BJ (cell line): ENCODE measurements around the gene ZNF70. TPM values are rescaled to one million over a fixed set of nuclear protein-coding genes. Genes with fewer than 3 reads are reported as not detected.

Experiments used
- CTCF ChIA-PET: fragments of 350-600 bp; formaldehyde crosslinking; extraction: SDS; loops from one replicate; lab custom pipeline; 2021; ENCODE audit warnings: antibody characterized with exemption, inconsistent platforms; lab: Yijun Ruan, JAX
- POLR2A ChIA-PET: fragments of 300-600 bp; sonication (Branson Sonifier 250); formaldehyde crosslinking; extraction: SDS; loops from one replicate; lab custom pipeline; 2021; ENCODE audit warnings: antibody characterized with exemption; lab: Charles Lee
- DNase-seq: peaks from one replicate; pipeline ENCODE4 v3.0.0-alpha.2; 2011; ENCODE audit warnings: low read depth
- H3K27me3 ChIP-seq: 2 replicates; pipeline ENCODE4 v1.6.0; 2011; ENCODE audit warnings: low read length; ENCODE audit not compliant: control insufficient read depth, insufficient read depth
- H3K36me3 ChIP-seq: 2 replicates; pipeline ENCODE4 v1.5.1; 2011; ENCODE audit warnings: low read length; ENCODE audit not compliant: control insufficient read depth, insufficient read depth
- H3K4me3 ChIP-seq: 2 replicates; pipeline ENCODE4 v1.5.1; 2011; ENCODE audit warnings: low read depth, mild to moderate bottlenecking, control low read depth, low read length
- CTCF ChIP-seq: IDR thresholded peaks from 2 replicates; pipeline ENCODE4 v1.5.1; 2011; ENCODE audit warnings: low read depth, mild to moderate bottlenecking, control low read depth, inconsistent platforms, low read length, moderate library complexity; ENCODE audit not compliant: insufficient read depth
- polyA plus RNA-seq: library from polyadenylated mRNA; depleted of rRNA; stranded (reverse); fragments of >200 nt; gene quantifications from 2 replicates; pipeline ENCODE4 v1.2.3, GENCODE V29; 2011

Gene ZNF70
- polyA plus RNA-seq, 1 experiment, result 1.4 TPM

GRCh38 chr22:23700706-23701105 is 50.2 kb downstream of the ZNF70 start:
- no peak for TF ChIP-seq CTCF
- Histone ChIP-seq H3K27me3 (no peaks in the 10 kb centered on the region), H3K4me3 (no peak overlapping the region), H3K36me3 (peaks cover 5% of the 10 kb centered on the region)
- POLR2A ChIA-PET, result no interaction called here
- DNase-seq, result no peak
- CTCF ChIA-PET, result no interaction called here

- Histone ChIP-seq H3K27me3 (no peaks in the 10 kb centered on the region), H3K36me3 (peaks cover 14% of the 10 kb centered on the region), H3K4me3 (no peak overlapping the region)
- no peak for DNase-seq
- ChIA-PET CTCF (interaction anchor here (0.5 kb wide), 1 partner anchor 12 kb away, joined by 3 read pairs; no protein-coding TSS in a partner anchor), POLR2A (no interaction called here)
- no peak for TF ChIP-seq CTCF
Measured at GRCh38 chr22:23698673-23699235, 52.2 kb downstream of the ZNF70 start.

- TF ChIP-seq CTCF, result no peak
- H3K4me3 ChIP-seq, result no peak overlapping the region
- DNase-seq, result no peak
- POLR2A ChIA-PET, result no interaction called here
- no peaks in the 10 kb centered on the region for H3K27me3 ChIP-seq
- CTCF ChIA-PET, result interaction anchor here (0.5 kb wide), 1 partner anchor 13 kb away, joined by 3 read pairs; no protein-coding TSS in a partner anchor
- H3K36me3 ChIP-seq, result peaks cover 17% of the 10 kb centered on the region
Measured at GRCh38 chr22:23698094-23698493, 52.8 kb downstream of the ZNF70 start.

- H3K4me3 ChIP-seq, result no peak overlapping the region
- ChIA-PET CTCF (interaction anchor here (0.6 to 0.7 kb wide), 2 partner anchors 63 to 735 kb away, joined by 3 read pairs; no protein-coding TSS in a partner anchor), POLR2A (no interaction called here)
- peaks cover 21% of the 10 kb centered on the region for H3K36me3 ChIP-seq
- no peak for TF ChIP-seq CTCF
- no peaks in the 10 kb centered on the region for H3K27me3 ChIP-seq
- no peak for DNase-seq
Measured at GRCh38 chr22:23697031-23697970, 53.6 kb downstream of the ZNF70 start.

- ChIA-PET POLR2A (no interaction called here), CTCF (interaction anchor here (0.6 kb wide), 1 partner anchor 734 kb away, joined by 3 read pairs; no protein-coding TSS in a partner anchor)
- H3K4me3 ChIP-seq, result no peak overlapping the region
- peaks cover 21% of the 10 kb centered on the region for H3K36me3 ChIP-seq
- no peak for TF ChIP-seq CTCF
- DNase-seq, result no peak
- no peaks in the 10 kb centered on the region for H3K27me3 ChIP-seq
Measured at GRCh38 chr22:23696326-23696851, 54.5 kb downstream of the ZNF70 start.
